HepG2 (cell line): Measurements from ENCODE around the gene ABCD1. TPM values are rescaled to one million over a fixed set of nuclear protein-coding genes. Genes with fewer than 3 reads are reported as not detected.

Source experiments
- ATAC-seq: fragments of 200-7000 bp; cut with Tn5 transposase; 3 replicates; pipeline ENCODE4 v1.9.1; 2020; ENCODE audit warnings: mild to moderate bottlenecking, moderate library complexity
- BruUV-seq: library from RNA; stranded (reverse); fragments of 400-500 nt; replicated peaks from 2 replicates; lab custom pipeline; 2021; lab: Mats Ljungman, UMichigan
- CTCF ChIA-PET: fragments of 300-600 bp; formaldehyde crosslinking; extraction: SDS; loops from one replicate; lab custom pipeline; 2021; ENCODE audit warnings: low total read pairs, inconsistent platforms, low intra/inter-chr PET ratio; lab: Yijun Ruan, JAX
- POLR2A ChIA-PET: fragments of 350-600 bp; sonication (Branson Sonifier 250); formaldehyde crosslinking; loops from one replicate; lab custom pipeline; 2020; ENCODE audit warnings: antibody characterized with exemption, inconsistent platforms; lab: Yijun Ruan, JAX
- DNase-seq: peaks from one replicate; pipeline ENCODE4 v3.0.0-alpha.2; 2015; ENCODE audit warnings: low spot score
- FAIRE-seq: peaks from 3 replicates; lab custom pipeline; 2011; peaks lifted over from hg19 to GRCh38; lab: Jason Lieb, UNC
- H2AFZ ChIP-seq: one replicate; pipeline ENCODE4 v1.6.1; 2011; ENCODE audit warnings: low read length, inconsistent platforms
- H3K27ac ChIP-seq: fragments of 300-600 bp; 3 replicates; pipeline ENCODE4 v1.8.0; 2011; ENCODE audit warnings: mixed run types, mild to moderate bottlenecking, mixed read lengths, low read length, inconsistent platforms; ENCODE audit not compliant: insufficient read depth; ENCODE audit errors: extremely low read length
- H3K27me3 ChIP-seq, 2 experiments: fragments of 200-600 bp in 1 of 2; 2 replicates in 1 of 2; 3 replicates in 1 of 2; pipeline versions ENCODE4 v1.6.0 to v1.8.0; 2011; ENCODE audit warnings: low read length in 2 of 2, mild to moderate bottlenecking in 2 of 2, moderate library complexity in 2 of 2, inconsistent platforms in 1 of 2; ENCODE audit not compliant: insufficient read depth in 2 of 2, control insufficient read depth in 1 of 2
- H3K36me3 ChIP-seq, 2 experiments: fragments of 200-600 bp in 1 of 2; replicated peaks in 1 of 2; 2 replicates in 1 of 2; 3 replicates in 1 of 2; pipeline versions ENCODE4 v1.5.1 to v1.8.0; 2011; ENCODE audit warnings: low read length in 2 of 2, inconsistent platforms in 1 of 2; ENCODE audit not compliant: insufficient read depth in 2 of 2, control insufficient read depth in 1 of 2
- H3K4me1 ChIP-seq: 2 replicates; pipeline ENCODE4 v1.5.1; 2012; ENCODE audit warnings: low read length, inconsistent platforms; ENCODE audit not compliant: insufficient read depth
- H3K4me2 ChIP-seq: 2 replicates; pipeline ENCODE4 v1.6.0; 2011; ENCODE audit warnings: low read depth, low read length, inconsistent platforms
- H3K4me3 ChIP-seq, 3 experiments: fragments of 200-600 bp in 1 of 3; sonication (generic), shearing (Covaris generic) in 1 of 3; replicated peaks in 1 of 3; 2 replicates each; pipeline ENCODE4 v1.5.1; 2011 to 2016; ENCODE audit warnings: low read length in 3 of 3, inconsistent platforms in 2 of 3, low read depth in 2 of 3, mild to moderate bottlenecking in 2 of 3, control low read depth in 1 of 3, mixed read lengths in 1 of 3; ENCODE audit not compliant: insufficient read depth in 1 of 3
- H3K79me2 ChIP-seq: one replicate; pipeline ENCODE4 v1.6.1; 2011; ENCODE audit warnings: low read length, inconsistent platforms; ENCODE audit not compliant: insufficient read depth
- H3K9ac ChIP-seq: 2 replicates; pipeline ENCODE4 v1.6.0; 2011; ENCODE audit warnings: mild to moderate bottlenecking, low read depth, low read length, inconsistent platforms; ENCODE audit not compliant: insufficient read depth
- H3K9me3 ChIP-seq: 2 replicates; pipeline ENCODE4 v1.5.1; 2012; ENCODE audit warnings: mild to moderate bottlenecking, low read length
- H4K20me1 ChIP-seq: 2 replicates; pipeline ENCODE4 v1.6.0; 2011; ENCODE audit warnings: inconsistent platforms, mild to moderate bottlenecking, low read length, moderate library complexity; ENCODE audit not compliant: insufficient read depth
- ARID4A ChIP-seq: sonication (generic); formaldehyde crosslinking; IDR thresholded peaks from 2 replicates; pipeline ENCODE4 v1.5.0; 2020; ENCODE audit warnings: mild to moderate bottlenecking, missing genetic modification reagents, borderline replicate concordance
- CTCF ChIP-seq: sonication (generic); formaldehyde crosslinking; IDR thresholded peaks from 2 replicates; pipeline ENCODE4 v1.5.0; 2020; ENCODE audit warnings: mild to moderate bottlenecking, missing genetic modification reagents, moderate library complexity
- MAX ChIP-seq: IDR thresholded peaks from 2 replicates; pipeline ENCODE4 v1.6.1; 2012; ENCODE audit warnings: inconsistent platforms
- PHB2 ChIP-seq: fragments of 450-650 bp; IDR thresholded peaks from 2 replicates; pipeline ENCODE4 v1.6.1; 2018; ENCODE audit not compliant: partially characterized antibody
- POLR2AphosphoS5 ChIP-seq: IDR thresholded peaks from 2 replicates; pipeline ENCODE4 v1.6.1; 2012; ENCODE audit warnings: low read depth, low read length
- RAD51 ChIP-seq: fragments of 450-650 bp; IDR thresholded peaks from 2 replicates; pipeline ENCODE4 v1.6.1; 2016; ENCODE audit warnings: borderline replicate concordance
- XBP1 ChIP-seq: sonication (generic); formaldehyde crosslinking; IDR thresholded peaks from 2 replicates; pipeline ENCODE4 v1.5.0; 2020; ENCODE audit warnings: missing genetic modification reagents
- ZC3H13 ChIP-seq: sonication (generic); formaldehyde crosslinking; IDR thresholded peaks from 2 replicates; pipeline ENCODE4 v1.8.1; 2023; ENCODE audit warnings: mild to moderate bottlenecking, missing genetic modification reagents, moderate library complexity
- ZNF17 ChIP-seq: sonication (generic); formaldehyde crosslinking; IDR thresholded peaks from 2 replicates; pipeline ENCODE4 v1.5.0; 2020; ENCODE audit warnings: mild to moderate bottlenecking, missing genetic modification reagents
- ZNF24 ChIP-seq: fragments of 450-650 bp; IDR thresholded peaks from 2 replicates; pipeline ENCODE4 v1.6.1; 2017; ENCODE audit warnings: antibody characterized with exemption, mild to moderate bottlenecking
- ZNF598 ChIP-seq: sonication (generic); formaldehyde crosslinking; IDR thresholded peaks from 2 replicates; pipeline ENCODE4 v1.5.1; 2020; ENCODE audit warnings: mild to moderate bottlenecking, missing genetic modification reagents, borderline replicate concordance
- WGBS: methylation state at CpG from one replicate; pipeline ENCODE4 v1.1.6; 2017; ENCODE audit warnings: low lambda C conversion rate; 5-methylcytosine and 5-hydroxymethylcytosine counted together
- in situ Hi-C: cut with HindIII; loops from 2 replicates; pipeline ENCODE4 v1.10.0; 2017; ENCODE audit warnings: low pct_unique_long_range_greater_than_20kb; ENCODE audit not compliant: extremely low pct_ligation_motif_present
- intact Hi-C: fragments of 100-400 bp; cut with micrococcal nuclease; formaldehyde crosslinking; loops from one replicate; pipeline ENCODE4 v1.10.0; 2022; ENCODE audit not compliant: unreplicated experiment
- polyA plus RNA-seq, 8 experiments: library from polyadenylated mRNA; depleted of rRNA in 3 of 8; stranded (reverse) in 7 of 8; unstranded in 1 of 8; fragments of >200 nt; fragmentation: Illumina TruSeq in 4 of 8; extraction: Trizol in 4 of 8; gene quantifications; 2 replicates each; pipeline versions ENCODE4 v1.2.1 to v1.2.3, GENCODE V29; 2011 to 2016; ENCODE audit warnings: low read depth in 4 of 8, missing spikeins in 1 of 8, mixed read lengths in 1 of 8; ENCODE audit not compliant: insufficient read depth in 1 of 8
- total RNA-seq, 5 experiments: library from RNA; depleted of rRNA; stranded (reverse); fragments of >200 nt; fragmentation: Illumina TruSeq; extraction: Trizol; gene quantifications; 2 replicates each; pipeline ENCODE4 v1.2.3, GENCODE V29; 2016; ENCODE audit warnings: low read depth in 1 of 5
- TF ChIP-seq, protein P1 (sequence below): IDR thresholded peaks from 2 replicates; pipeline ENCODE4 v1.6.1; 2016; ENCODE audit warnings: low read depth, missing genetic modification reagents, missing compliant biosample characterization

ABCD1 gene
- total and polyA plus RNA-seq, 2 of the 13 experiments (the other 11 are each of a cell fraction or from before 2014, with no cell fraction given) = 11.4 to 15.9 TPM

DNA sequence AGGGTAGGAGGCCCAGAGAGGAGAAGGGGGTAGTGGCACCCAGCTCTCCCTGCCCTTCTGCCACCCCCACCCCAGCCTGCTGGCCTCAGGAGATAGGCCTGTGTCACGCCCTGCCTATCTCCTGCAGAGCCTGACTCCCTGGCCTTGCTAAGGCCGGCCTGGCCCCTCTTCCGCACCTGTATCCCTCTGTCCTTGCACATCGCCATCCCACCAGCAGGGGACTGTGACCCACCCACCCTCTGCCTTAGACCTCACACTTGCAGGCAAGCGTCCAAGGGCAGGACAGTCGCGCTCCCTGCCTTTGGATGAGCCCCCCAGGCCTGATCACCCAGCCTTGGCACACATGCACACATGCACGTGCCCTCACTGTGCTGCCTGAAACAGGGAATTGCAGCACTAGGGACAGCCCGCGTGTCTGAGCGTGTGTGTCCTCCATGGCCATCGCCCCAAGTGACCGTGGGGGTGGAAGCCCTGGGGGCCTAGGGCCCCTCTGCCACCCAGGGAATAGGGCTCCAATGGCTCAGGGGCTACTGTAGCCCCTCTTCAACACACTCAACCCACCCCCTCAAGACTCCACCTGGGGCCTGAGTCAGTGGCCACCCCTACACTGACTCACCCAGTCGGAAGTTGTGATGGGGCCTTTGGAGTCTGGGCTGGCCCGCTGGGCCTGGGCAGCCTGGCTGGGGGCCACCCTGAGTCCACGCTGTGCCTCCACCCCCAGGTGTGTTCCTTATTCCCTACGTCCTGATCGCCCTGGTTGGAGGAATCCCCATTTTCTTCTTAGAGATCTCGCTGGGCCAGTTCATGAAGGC lies 34.8 kb upstream of the ABCD1 start:
- TSS peak; percentile 46 for BruUV-seq
- H3K9ac ChIP-seq = peak overlapping the region; percentile 64
- DNase-seq (no peak), ATAC-seq (peak; percentile 44), FAIRE-seq (no peak)
- H3K36me3 ChIP-seq = peaks cover 0 to 3% of the 10 kb centered on the region in 2 experiments; a peak in 2 of 5 replicates
- intact Hi-C loops (no loop called here), in situ Hi-C loops (no loop called here)
- no peak overlapping the region for H2AFZ ChIP-seq
- 20% methylated on average over 1 of the region's 19 CpGs for WGBS
- no peaks in the 10 kb centered on the region for H3K27me3 ChIP-seq
- POLR2A ChIA-PET = no interaction called here
- no peak overlapping the region for H3K27ac ChIP-seq
- peak overlapping the region; percentile 75 for H3K4me2 ChIP-seq
- CTCF ChIA-PET = no interaction called here
- H3K79me2 ChIP-seq = peaks cover 20% of the 10 kb centered on the region
- peaks cover 24% of the 10 kb centered on the region; the same call in 1 of the 2 replicates for H3K4me1 ChIP-seq
- H3K4me3 ChIP-seq = peak overlapping the region; percentile 37 to 74 (median 68)
- no peaks in the 10 kb centered on the region for H3K9me3 ChIP-seq
- H4K20me1 ChIP-seq = peaks cover 22% of the 10 kb centered on the region
- peak; percentile 16; the same call in 1 of the 2 replicates for TF ChIP-seq MAX
- TF ChIP-seq XBP1 (CRISPR knock-in tag) = no peak
- TF ChIP-seq PHB2 = no peak
- TF ChIP-seq, protein P1, sequence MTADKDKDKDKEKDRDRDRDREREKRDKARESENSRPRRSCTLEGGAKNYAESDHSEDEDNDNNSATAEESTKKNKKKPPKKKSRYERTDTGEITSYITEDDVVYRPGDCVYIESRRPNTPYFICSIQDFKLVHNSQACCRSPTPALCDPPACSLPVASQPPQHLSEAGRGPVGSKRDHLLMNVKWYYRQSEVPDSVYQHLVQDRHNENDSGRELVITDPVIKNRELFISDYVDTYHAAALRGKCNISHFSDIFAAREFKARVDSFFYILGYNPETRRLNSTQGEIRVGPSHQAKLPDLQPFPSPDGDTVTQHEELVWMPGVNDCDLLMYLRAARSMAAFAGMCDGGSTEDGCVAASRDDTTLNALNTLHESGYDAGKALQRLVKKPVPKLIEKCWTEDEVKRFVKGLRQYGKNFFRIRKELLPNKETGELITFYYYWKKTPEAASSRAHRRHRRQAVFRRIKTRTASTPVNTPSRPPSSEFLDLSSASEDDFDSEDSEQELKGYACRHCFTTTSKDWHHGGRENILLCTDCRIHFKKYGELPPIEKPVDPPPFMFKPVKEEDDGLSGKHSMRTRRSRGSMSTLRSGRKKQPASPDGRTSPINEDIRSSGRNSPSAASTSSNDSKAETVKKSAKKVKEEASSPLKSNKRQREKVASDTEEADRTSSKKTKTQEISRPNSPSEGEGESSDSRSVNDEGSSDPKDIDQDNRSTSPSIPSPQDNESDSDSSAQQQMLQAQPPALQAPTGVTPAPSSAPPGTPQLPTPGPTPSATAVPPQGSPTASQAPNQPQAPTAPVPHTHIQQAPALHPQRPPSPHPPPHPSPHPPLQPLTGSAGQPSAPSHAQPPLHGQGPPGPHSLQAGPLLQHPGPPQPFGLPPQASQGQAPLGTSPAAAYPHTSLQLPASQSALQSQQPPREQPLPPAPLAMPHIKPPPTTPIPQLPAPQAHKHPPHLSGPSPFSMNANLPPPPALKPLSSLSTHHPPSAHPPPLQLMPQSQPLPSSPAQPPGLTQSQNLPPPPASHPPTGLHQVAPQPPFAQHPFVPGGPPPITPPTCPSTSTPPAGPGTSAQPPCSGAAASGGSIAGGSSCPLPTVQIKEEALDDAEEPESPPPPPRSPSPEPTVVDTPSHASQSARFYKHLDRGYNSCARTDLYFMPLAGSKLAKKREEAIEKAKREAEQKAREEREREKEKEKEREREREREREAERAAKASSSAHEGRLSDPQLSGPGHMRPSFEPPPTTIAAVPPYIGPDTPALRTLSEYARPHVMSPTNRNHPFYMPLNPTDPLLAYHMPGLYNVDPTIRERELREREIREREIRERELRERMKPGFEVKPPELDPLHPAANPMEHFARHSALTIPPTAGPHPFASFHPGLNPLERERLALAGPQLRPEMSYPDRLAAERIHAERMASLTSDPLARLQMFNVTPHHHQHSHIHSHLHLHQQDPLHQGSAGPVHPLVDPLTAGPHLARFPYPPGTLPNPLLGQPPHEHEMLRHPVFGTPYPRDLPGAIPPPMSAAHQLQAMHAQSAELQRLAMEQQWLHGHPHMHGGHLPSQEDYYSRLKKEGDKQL = no peak
- TF ChIP-seq ZNF17 (CRISPR knock-in tag) = no peak
- no peak for TF ChIP-seq ZNF598 (CRISPR knock-in tag)
- TF ChIP-seq ARID4A (CRISPR knock-in tag) = peak; percentile 32; the same call in 1 of the 2 replicates
- TF ChIP-seq ZC3H13 = peak; percentile 80
- no peak for TF ChIP-seq ZNF24
- peak; percentile 48 for TF ChIP-seq CTCF (CRISPR knock-in tag)
- TF ChIP-seq RAD51 = no peak
- peak; percentile 17; the same call in 1 of the 2 replicates for TF ChIP-seq POLR2AphosphoS5
